Ishikawa (cell line): ENCODE measurements around the gene PADI2.

Source experiments
- CEBPB ChIP-seq: IDR thresholded peaks from 2 replicates; pipeline ENCODE4 v1.6.1; 2012
- CREB1 ChIP-seq: IDR thresholded peaks from 2 replicates; pipeline ENCODE4 v1.6.1; 2012; ENCODE audit warnings: low read depth
- EGR1 ChIP-seq: IDR thresholded peaks from 2 replicates; pipeline ENCODE4 v1.6.1; 2012
- EP300 ChIP-seq: IDR thresholded peaks from 2 replicates; pipeline ENCODE4 v1.6.1; 2012; ENCODE audit warnings: borderline replicate concordance
- FOXM1 ChIP-seq: IDR thresholded peaks from 2 replicates; pipeline ENCODE4 v1.6.1; 2012; ENCODE audit warnings: low read depth, borderline replicate concordance
- MAX ChIP-seq: IDR thresholded peaks from 2 replicates; pipeline ENCODE4 v1.6.1; 2012
- NFIC ChIP-seq: IDR thresholded peaks from 2 replicates; pipeline ENCODE4 v1.6.1; 2012
- RAD21 ChIP-seq: IDR thresholded peaks from 2 replicates; pipeline ENCODE4 v1.6.1; 2012; ENCODE audit warnings: low read depth
- TAF1 ChIP-seq: IDR thresholded peaks from 2 replicates; pipeline ENCODE4 v1.6.1; 2012; ENCODE audit warnings: low read depth, mild to moderate bottlenecking
- TCF12 ChIP-seq: IDR thresholded peaks from 2 replicates; pipeline ENCODE4 v1.6.1; 2012; ENCODE audit warnings: low read depth
- TEAD4 ChIP-seq: IDR thresholded peaks from 2 replicates; pipeline ENCODE4 v1.6.1; 2012
- YY1 ChIP-seq: IDR thresholded peaks from 2 replicates; pipeline ENCODE4 v1.6.1; 2012; ENCODE audit warnings: low read depth
- ZBTB7A ChIP-seq: IDR thresholded peaks from 2 replicates; pipeline ENCODE4 v1.6.1; 2012; ENCODE audit warnings: low read depth
- TF ChIP-seq, protein P1 (sequence below): IDR thresholded peaks from 2 replicates; pipeline ENCODE4 v1.6.1; 2012
- TF ChIP-seq, protein P2 (sequence below): IDR thresholded peaks from 2 replicates; pipeline ENCODE4 v1.6.1; 2012; ENCODE audit warnings: low read depth, mild to moderate bottlenecking

Gene PADI2

DNA sequence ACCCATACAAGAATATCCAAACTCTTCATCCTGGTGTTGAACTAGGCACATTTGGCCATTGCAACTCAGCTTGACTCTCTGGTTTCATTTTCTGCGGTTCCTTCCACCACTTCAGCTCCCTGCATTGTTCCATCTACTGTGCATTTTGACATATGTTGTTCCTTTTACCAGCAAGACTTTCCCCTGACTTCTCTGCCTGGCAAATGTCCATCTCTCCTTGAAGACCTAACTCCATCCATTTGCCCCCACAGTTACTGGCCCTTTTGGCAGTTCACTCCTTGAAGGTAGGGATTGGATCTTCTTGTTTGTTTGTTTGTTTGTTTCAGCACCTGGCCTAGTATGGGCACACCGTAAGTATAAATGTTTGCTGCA is 8.7 kb downstream of the PADI2 start:
- TF ChIP-seq MAX (no peak), TAF1 (no peak), EP300 (no peak), NFIC (no peak), FOXM1 (no peak)

GRCh38 chr1:17109892-17110554 is 9.2 kb downstream of the PADI2 start:
- TF ChIP-seq MAX, result no peak
- TF ChIP-seq TAF1, result no peak
- TF ChIP-seq RAD21, result no peak
- TF ChIP-seq ZBTB7A, result no peak
- no peak for TF ChIP-seq TEAD4
- no peak for TF ChIP-seq FOXM1
- no peak for TF ChIP-seq CEBPB
- TF ChIP-seq EGR1, result no peak
- no peak for TF ChIP-seq EP300
- no peak for TF ChIP-seq TCF12
- TF ChIP-seq YY1, result no peak

GRCh38 chr1:17108786-17109185 is 10.5 kb downstream of the PADI2 start:
- TF ChIP-seq TAF1, result no peak
- TF ChIP-seq YY1, result no peak
- no peak for TF ChIP-seq FOXM1
- TF ChIP-seq MAX, result no peak
- TF ChIP-seq RAD21, result no peak
- TF ChIP-seq CEBPB, result no peak
- TF ChIP-seq, protein P1, sequence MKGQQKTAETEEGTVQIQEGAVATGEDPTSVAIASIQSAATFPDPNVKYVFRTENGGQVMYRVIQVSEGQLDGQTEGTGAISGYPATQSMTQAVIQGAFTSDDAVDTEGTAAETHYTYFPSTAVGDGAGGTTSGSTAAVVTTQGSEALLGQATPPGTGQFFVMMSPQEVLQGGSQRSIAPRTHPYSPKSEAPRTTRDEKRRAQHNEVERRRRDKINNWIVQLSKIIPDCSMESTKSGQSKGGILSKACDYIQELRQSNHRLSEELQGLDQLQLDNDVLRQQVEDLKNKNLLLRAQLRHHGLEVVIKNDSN, result no peak
- no peak for TF ChIP-seq TEAD4
- no peak for TF ChIP-seq CREB1
- no peak for TF ChIP-seq TCF12

DNA sequence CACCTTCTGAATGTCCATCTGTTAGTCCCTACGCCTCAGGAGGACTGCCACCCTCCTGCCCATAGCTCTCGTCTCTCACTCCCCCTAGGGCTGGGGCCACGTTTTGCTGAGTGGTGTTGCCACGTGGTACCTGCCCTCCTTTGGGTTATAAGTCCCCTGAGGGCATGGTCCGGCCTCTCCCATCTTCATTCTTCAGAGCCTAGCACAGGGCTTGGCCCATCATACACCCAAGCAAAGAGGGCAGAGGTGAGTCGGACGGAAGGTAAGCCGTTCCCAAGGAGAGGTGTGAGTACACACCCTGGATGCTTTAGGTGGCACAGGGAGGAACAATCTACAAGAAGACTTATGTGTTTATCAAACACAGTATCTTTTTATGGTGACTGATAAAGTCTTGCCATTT is 10.9 kb downstream of the PADI2 start:
- TF ChIP-seq ZBTB7A (no peak), YY1 (no peak), EP300 (no peak), TCF12 (no peak), CEBPB (no peak), TEAD4 (no peak), CREB1 (no peak), RAD21 (no peak), NFIC (no peak), EGR1 (no peak), TAF1 (no peak), MAX (no peak)
- TF ChIP-seq, protein P1, result no peak
- TF ChIP-seq, protein P2, sequence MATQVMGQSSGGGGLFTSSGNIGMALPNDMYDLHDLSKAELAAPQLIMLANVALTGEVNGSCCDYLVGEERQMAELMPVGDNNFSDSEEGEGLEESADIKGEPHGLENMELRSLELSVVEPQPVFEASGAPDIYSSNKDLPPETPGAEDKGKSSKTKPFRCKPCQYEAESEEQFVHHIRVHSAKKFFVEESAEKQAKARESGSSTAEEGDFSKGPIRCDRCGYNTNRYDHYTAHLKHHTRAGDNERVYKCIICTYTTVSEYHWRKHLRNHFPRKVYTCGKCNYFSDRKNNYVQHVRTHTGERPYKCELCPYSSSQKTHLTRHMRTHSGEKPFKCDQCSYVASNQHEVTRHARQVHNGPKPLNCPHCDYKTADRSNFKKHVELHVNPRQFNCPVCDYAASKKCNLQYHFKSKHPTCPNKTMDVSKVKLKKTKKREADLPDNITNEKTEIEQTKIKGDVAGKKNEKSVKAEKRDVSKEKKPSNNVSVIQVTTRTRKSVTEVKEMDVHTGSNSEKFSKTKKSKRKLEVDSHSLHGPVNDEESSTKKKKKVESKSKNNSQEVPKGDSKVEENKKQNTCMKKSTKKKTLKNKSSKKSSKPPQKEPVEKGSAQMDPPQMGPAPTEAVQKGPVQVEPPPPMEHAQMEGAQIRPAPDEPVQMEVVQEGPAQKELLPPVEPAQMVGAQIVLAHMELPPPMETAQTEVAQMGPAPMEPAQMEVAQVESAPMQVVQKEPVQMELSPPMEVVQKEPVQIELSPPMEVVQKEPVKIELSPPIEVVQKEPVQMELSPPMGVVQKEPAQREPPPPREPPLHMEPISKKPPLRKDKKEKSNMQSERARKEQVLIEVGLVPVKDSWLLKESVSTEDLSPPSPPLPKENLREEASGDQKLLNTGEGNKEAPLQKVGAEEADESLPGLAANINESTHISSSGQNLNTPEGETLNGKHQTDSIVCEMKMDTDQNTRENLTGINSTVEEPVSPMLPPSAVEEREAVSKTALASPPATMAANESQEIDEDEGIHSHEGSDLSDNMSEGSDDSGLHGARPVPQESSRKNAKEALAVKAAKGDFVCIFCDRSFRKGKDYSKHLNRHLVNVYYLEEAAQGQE, result no peak

DNA sequence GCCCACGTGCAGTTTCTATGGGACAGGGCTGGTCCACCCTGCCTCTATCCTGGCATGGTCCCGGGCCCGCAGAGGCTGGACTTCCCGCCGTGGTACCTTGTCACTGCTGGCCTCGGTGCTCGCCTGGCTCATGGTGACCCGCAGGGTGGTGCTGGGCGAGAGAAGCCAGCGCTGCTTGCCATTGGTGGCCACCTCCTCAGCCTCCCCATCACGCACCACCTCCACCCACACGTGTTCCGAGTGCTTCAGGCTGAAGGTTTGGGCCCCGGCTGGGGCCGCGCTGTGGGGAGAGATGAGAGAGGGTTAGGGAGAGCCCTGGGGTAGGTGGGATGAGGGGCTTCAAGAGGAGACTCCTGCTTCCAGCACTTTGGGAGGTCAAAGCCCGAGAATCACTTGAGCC is 14.5 kb downstream of the PADI2 start:
- TF ChIP-seq TEAD4, result no peak
- TF ChIP-seq ZBTB7A, result no peak
- no peak for TF ChIP-seq EP300
- no peak for TF ChIP-seq CEBPB
- no peak for TF ChIP-seq RAD21
- TF ChIP-seq YY1, result no peak
- TF ChIP-seq TCF12, result no peak
- TF ChIP-seq EGR1, result no peak
- TF ChIP-seq FOXM1, result no peak
- TF ChIP-seq NFIC, result no peak
- no peak for TF ChIP-seq MAX
- TF ChIP-seq, protein P2, result no peak
- no peak for TF ChIP-seq CREB1
- TF ChIP-seq, protein P1, result no peak
- no peak for TF ChIP-seq TAF1
